Measurements from ENCODE around the gene HVCN1.

DNA sequence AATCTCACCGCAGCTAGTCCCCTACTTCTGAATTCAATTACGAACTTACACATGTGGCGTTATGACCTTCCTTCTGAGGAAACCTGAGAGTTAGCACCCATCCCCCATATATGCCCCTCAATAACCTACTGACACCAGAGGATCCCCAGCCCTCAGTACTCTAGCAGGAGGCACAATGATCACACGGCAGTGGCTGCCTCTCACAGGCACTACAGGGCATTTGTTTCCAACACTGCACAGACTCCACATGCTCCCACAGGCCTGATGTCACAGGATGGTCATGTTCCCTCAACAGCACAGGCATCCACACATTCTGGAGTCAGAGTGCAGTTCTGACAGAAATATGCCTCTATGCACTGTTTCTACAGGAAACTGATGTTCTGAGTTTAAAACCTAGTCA lies 36.4 kb upstream of the HVCN1 start:
- TF ChIP-seq CTCF (IDR thresholded peaks at IDR 0.05; ENCODE audit: insufficient read depth, low read length, poor library complexity, severe bottlenecking) (no peak), EZH2phosphoT487 (conservative IDR thresholded peaks at IDR 0.05; ENCODE audit: low read length) (no peak)
